SU-DHL-6 (cell line): Measurements from ENCODE around the gene HEYL.

Source experiments
- EZH2phosphoT487 ChIP-seq: fragments of 200-600 bp; sonication (generic), shearing (Covaris generic); conservative IDR thresholded peaks from 2 replicates; pipeline ENCODE4 v1.6.1; 2018; ENCODE audit warnings: mild to moderate bottlenecking, antibody characterized with exemption, low read length, moderate library complexity, mixed read lengths
- TF ChIP-seq, protein P1 (sequence below): fragments of 200-600 bp; sonication (generic); IDR thresholded peaks from one replicate; pipeline ENCODE4 v1.5.1; 2017; ENCODE audit warnings: antibody characterized with exemption, mild to moderate bottlenecking, low read length, moderate library complexity; ENCODE audit not compliant: insufficient read depth, poor library complexity, severe bottlenecking

GRCh38 chr1:39679821-39680220, 40.4 kb upstream of the HEYL start:
- TF ChIP-seq, protein P1, sequence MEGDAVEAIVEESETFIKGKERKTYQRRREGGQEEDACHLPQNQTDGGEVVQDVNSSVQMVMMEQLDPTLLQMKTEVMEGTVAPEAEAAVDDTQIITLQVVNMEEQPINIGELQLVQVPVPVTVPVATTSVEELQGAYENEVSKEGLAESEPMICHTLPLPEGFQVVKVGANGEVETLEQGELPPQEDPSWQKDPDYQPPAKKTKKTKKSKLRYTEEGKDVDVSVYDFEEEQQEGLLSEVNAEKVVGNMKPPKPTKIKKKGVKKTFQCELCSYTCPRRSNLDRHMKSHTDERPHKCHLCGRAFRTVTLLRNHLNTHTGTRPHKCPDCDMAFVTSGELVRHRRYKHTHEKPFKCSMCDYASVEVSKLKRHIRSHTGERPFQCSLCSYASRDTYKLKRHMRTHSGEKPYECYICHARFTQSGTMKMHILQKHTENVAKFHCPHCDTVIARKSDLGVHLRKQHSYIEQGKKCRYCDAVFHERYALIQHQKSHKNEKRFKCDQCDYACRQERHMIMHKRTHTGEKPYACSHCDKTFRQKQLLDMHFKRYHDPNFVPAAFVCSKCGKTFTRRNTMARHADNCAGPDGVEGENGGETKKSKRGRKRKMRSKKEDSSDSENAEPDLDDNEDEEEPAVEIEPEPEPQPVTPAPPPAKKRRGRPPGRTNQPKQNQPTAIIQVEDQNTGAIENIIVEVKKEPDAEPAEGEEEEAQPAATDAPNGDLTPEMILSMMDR, result no peak
- TF ChIP-seq EZH2phosphoT487, result no peak
